Progenitor cell of endocrine pancreas (in vitro differentiated cells): ENCODE data around the gene TANGO6. TPM values are rescaled to one million over a fixed set of nuclear protein-coding genes. Genes with fewer than 3 reads are reported as not detected.

Experiments
- DNase-seq: peaks from one replicate; pipeline ENCODE4 v3.0.0; 2021; ENCODE audit warnings: low spot score; ENCODE audit not compliant: unreplicated experiment
- H3K27ac Mint-ChIP-seq: 2 replicates; pipeline ENCODE4 v1.8.0; 2021; ENCODE audit warnings: mild to moderate bottlenecking, moderate library complexity, mixed read lengths
- H3K27me3 Mint-ChIP-seq: 2 replicates; pipeline ENCODE4 v1.8.0; 2021; ENCODE audit warnings: mixed read lengths
- H3K36me3 Mint-ChIP-seq: 2 replicates; pipeline ENCODE4 v1.8.0; 2022; ENCODE audit warnings: mixed read lengths; ENCODE audit not compliant: insufficient read depth
- H3K4me1 Mint-ChIP-seq: 2 replicates; pipeline ENCODE4 v1.8.0; 2021; ENCODE audit warnings: low read depth, mixed read lengths
- H3K4me3 Mint-ChIP-seq: 2 replicates; pipeline ENCODE4 v1.8.0; 2021; ENCODE audit warnings: low read depth, mild to moderate bottlenecking, moderate library complexity, mixed read lengths
- H3K9me3 Mint-ChIP-seq: 2 replicates; pipeline ENCODE4 v1.8.0; 2021; ENCODE audit warnings: low read depth, mixed read lengths
- total RNA-seq: library from RNA; stranded (reverse); gene quantifications from 2 replicates; pipeline ENCODE4 v1.2.1, GENCODE V29; 2021
- TF ChIP-seq, protein P1 (sequence below): fragments of 200-600 bp; sonication (generic); IDR thresholded peaks from one replicate; pipeline ENCODE4 v1.5.0; 2021; ENCODE audit warnings: antibody characterized with exemption, mild to moderate bottlenecking; ENCODE audit not compliant: unreplicated experiment

The TANGO6 gene
- total RNA-seq, 1 donor from 2014 or later: 14.8 TPM

DNA sequence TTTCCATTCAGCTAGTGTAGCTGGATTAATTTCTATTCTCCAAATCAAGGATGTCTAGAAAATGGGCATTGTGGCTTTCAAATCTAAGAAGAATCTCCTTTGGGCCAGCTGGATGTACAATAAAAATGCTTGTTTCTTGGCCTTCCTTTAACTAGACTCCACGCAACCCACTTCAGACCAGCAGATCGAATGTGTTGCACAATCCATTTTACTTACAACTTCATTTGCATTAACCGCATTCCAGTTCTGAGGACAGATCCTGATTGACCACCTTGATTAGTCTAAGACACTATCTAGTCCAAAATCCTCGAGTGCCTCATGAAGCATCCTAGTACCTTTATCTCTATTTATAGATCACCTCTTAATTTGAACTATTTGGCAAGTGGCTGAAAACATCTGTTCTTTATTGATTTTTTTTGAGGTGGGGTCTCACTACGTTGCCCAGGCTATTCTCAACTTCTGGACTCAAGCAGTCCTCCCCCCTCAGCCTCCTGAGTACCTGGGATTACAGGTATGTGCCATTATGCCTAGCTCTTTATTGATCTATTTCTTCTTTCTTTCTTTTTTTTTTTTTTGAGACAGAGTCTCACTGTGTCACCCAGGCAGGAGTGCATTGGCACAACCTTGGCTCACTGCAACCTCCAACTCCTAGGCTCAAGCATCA, 241.8 kb downstream of the TANGO6 start:
- Mint-ChIP-seq H3K9me3 (no peaks in the 10 kb centered on the region), H3K27ac (no peak overlapping the region), H3K4me3 (no peak overlapping the region), H3K36me3 (peaks cover 3% of the 10 kb centered on the region), H3K4me1 (peaks cover 15% of the 10 kb centered on the region), H3K27me3 (no peaks in the 10 kb centered on the region)
- TF ChIP-seq, protein P1, sequence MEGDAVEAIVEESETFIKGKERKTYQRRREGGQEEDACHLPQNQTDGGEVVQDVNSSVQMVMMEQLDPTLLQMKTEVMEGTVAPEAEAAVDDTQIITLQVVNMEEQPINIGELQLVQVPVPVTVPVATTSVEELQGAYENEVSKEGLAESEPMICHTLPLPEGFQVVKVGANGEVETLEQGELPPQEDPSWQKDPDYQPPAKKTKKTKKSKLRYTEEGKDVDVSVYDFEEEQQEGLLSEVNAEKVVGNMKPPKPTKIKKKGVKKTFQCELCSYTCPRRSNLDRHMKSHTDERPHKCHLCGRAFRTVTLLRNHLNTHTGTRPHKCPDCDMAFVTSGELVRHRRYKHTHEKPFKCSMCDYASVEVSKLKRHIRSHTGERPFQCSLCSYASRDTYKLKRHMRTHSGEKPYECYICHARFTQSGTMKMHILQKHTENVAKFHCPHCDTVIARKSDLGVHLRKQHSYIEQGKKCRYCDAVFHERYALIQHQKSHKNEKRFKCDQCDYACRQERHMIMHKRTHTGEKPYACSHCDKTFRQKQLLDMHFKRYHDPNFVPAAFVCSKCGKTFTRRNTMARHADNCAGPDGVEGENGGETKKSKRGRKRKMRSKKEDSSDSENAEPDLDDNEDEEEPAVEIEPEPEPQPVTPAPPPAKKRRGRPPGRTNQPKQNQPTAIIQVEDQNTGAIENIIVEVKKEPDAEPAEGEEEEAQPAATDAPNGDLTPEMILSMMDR: no peak
- DNase-seq: no peak

DNA sequence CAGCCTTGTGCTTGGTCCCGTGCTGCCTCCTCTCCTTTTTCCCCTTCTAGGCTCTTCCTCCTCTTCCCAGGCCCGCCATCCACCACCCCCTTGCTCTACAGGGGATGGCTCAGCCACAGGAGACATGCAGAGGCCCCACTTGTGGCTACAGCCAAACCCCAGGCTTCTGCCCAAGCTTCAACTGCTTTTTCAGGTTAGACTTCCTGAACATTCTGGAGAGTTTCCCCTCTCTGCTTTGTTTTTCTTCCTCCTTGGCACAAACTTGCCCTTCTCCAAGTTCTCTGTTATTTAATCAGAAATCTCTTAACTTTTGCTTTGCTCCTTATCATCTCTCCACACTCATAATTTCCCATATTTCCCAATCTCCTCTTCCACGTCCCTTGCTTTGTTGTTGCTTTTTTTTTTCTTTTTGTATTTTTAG, 243.8 kb downstream of the TANGO6 start:
- TF ChIP-seq, protein P1: no peak
- H3K27ac Mint-ChIP-seq: peak overlapping the region; percentile 75

DNA sequence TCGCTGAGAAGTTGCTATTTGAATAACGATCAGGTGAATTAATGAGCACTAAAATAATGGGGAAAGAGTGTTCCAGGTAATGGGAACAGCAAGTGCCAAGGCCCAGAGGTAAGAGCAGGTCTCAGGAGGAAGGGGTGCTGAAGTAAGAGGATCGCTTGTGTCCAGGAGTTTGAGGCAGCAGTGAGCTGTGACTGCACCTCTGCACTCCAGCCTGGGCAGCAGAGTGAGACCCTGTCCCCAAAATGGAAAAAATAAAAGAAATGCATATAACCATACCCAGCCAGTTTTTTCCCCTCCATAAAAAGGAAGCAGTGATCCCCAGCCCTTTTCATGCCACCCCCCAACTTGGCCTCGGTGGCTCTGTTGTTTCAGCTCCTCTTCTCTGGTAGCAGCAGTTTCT, 245.4 kb downstream of the TANGO6 start:
- Mint-ChIP-seq H3K4me1 (peaks cover 15% of the 10 kb centered on the region), H3K27me3 (no peaks in the 10 kb centered on the region), H3K9me3 (no peaks in the 10 kb centered on the region), H3K4me3 (no peak overlapping the region), H3K27ac (peak overlapping the region; percentile 65), H3K36me3 (peaks cover 3% of the 10 kb centered on the region)
- TF ChIP-seq, protein P1: no peak
- no peak for DNase-seq

More for the DNA sequence above, 243.8 kb downstream of the TANGO6 start:
- Mint-ChIP-seq H3K4me3 (no peak overlapping the region), H3K4me1 (peaks cover 15% of the 10 kb centered on the region), H3K36me3 (peaks cover 3% of the 10 kb centered on the region), H3K9me3 (no peaks in the 10 kb centered on the region), H3K27me3 (no peaks in the 10 kb centered on the region)
- no peak for DNase-seq

DNA sequence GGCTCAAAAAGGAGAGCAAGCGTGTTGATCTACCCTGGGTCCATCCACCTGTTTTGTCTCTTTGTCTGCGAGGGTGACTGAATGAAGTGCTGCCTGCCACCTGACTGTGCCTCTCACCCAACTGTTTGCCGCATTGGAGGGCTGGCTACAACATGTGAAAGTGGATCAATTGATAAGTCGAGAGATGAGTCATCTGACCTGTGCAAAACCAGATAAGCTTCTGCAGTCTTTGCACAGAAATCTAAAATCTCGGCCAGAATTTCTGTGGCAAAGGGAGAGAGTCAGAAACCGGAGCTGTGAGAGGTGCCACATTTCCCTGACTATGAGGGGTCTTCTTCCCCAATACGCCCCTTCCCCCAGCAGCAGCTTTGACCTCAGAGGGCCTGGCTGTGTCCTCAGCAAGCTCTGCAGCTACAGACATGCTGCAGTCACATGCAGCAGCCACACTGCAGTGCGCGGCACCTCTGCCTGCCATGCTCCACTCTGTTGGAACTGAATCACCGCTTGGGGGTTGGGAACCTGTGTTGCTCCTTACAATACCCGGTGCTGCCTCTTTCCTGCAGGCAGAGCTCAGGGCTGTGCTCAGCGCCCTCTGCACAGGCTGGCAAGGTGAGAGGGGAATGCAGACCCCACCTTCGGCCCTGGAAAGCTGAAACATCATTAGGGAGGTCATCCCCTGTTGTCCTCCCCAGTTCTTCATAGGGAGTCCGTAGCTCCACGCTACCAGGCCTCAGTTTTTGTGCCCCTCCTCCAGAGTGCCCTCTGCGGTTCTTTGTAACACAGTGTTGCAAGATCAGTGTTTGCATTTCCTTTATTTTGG, 246.0 kb downstream of the TANGO6 start:
- Mint-ChIP-seq H3K9me3 (no peaks in the 10 kb centered on the region), H3K27me3 (no peaks in the 10 kb centered on the region), H3K27ac (peak overlapping the region; percentile 65), H3K4me3 (no peak overlapping the region), H3K4me1 (peaks cover 15% of the 10 kb centered on the region), H3K36me3 (peaks cover 3% of the 10 kb centered on the region)
- DNase-seq: peak; percentile 14
- TF ChIP-seq, protein P1: no peak

DNA sequence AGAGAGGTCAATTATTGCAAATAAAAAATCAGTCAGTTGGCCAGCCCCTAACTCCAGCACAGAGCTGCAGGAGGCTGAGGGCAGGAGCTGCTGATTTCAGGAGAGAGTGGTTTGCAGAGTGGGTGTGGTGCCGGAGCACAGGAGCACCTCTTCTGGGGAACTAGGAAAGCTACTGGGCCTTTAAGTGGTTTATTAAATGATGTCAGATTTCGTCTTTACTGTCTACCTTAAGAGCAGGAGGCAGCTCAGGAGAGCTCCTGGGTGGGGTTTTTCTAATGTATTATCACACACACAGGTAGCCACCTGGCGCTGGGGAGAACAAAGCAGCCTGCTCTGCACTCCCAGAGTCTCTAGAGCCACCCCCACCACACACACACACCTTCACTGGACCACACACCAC, 250.6 kb downstream of the TANGO6 start:
- TF ChIP-seq, protein P1: no peak
- no peak overlapping the region for H3K27ac Mint-ChIP-seq

More for the DNA sequence above, 250.6 kb downstream of the TANGO6 start:
- H3K9me3 Mint-ChIP-seq: no peaks in the 10 kb centered on the region
- H3K4me3 Mint-ChIP-seq: no peak overlapping the region
- DNase-seq: no peak
- no peaks in the 10 kb centered on the region for H3K36me3 Mint-ChIP-seq
- peaks cover 9% of the 10 kb centered on the region for H3K4me1 Mint-ChIP-seq
- H3K27me3 Mint-ChIP-seq: no peaks in the 10 kb centered on the region
